SIG-M5 treated with dmso at 0.1 percent for 504 hours (cell line): ENCODE measurements around the gene OR2AE1.
A peak's percentile ranks its signal among the peaks of the same experiment; 100 is the strongest.
"Not testable (repeated sequence)": the region's sequence is repeated elsewhere in the genome, so short reads cannot be mapped to it uniquely, and the experiment has no call there.

Experiments
- DNase-seq: peaks from one replicate; lab custom pipeline; 2025; ENCODE audit not compliant: unreplicated experiment; lab: John Stamatoyannopoulos, UW

The OR2AE1 gene

GRCh38 chr7:99876933-99877332, at the start of gene OR2AE1:
Gene OR2AE1 (minus strand): TSS chr7:99877033. CDS start chr7:99877033, 0 bp downstream.
- no peak for DNase-seq

GRCh38 chr7:99926321-99926720, 49.5 kb upstream of the OR2AE1 start:
- DNase-seq, result no peak

GRCh38 chr7:99923200-99923599, 46.4 kb upstream of the OR2AE1 start:
- no peak for DNase-seq

GRCh38 chr7:99920149-99920548, 43.3 kb upstream of the OR2AE1 start:
- DNase-seq, result no peak

GRCh38 chr7:99919814-99920112, 42.9 kb upstream of the OR2AE1 start:
- no peak for DNase-seq

GRCh38 chr7:99918959-99919813, 42.4 kb upstream of the OR2AE1 start, which contains the start of gene TRIM4:
Gene TRIM4 (minus strand): TSS chr7:99919530. CDS start chr7:99919401, 129 bp downstream.
- DNase-seq, result peak; percentile 94

GRCh38 chr7:99910976-99911375, 34.1 kb upstream of the OR2AE1 start:
- no peak for DNase-seq

GRCh38 chr7:99901581-99901980, 24.7 kb upstream of the OR2AE1 start:
- no peak for DNase-seq

GRCh38 chr7:99899830-99900519, 23.1 kb upstream of the OR2AE1 start:
- DNase-seq, result no peak

GRCh38 chr7:99898836-99899235, 22.0 kb upstream of the OR2AE1 start:
- no peak for DNase-seq

GRCh38 chr7:99898023-99898357, 21.2 kb upstream of the OR2AE1 start:
- no peak for DNase-seq

- no peak for DNase-seq
Measured at GRCh38 chr7:99897322-99898022, 20.6 kb upstream of the OR2AE1 start.

GRCh38 chr7:99894738-99895137, 17.9 kb upstream of the OR2AE1 start:
- DNase-seq, result no peak

- DNase-seq, result no peak
Measured at GRCh38 chr7:99893280-99893679, 16.4 kb upstream of the OR2AE1 start.

- DNase-seq, result not testable (repeated sequence)
Measured at GRCh38 chr7:99890348-99890747, 13.5 kb upstream of the OR2AE1 start.

GRCh38 chr7:99888366-99888765, 11.5 kb upstream of the OR2AE1 start:
- DNase-seq, result not testable (repeated sequence)

- DNase-seq, result no peak
Measured at GRCh38 chr7:99881370-99881769, 4.5 kb upstream of the OR2AE1 start.

- peak; percentile 63 for DNase-seq
Measured at GRCh38 chr7:99876491-99876890, 342 bp downstream of the OR2AE1 start.

- DNase-seq, result no peak
Measured at GRCh38 chr7:99868246-99868645, 8.6 kb downstream of the OR2AE1 start.

GRCh38 chr7:99867477-99867876, 9.4 kb downstream of the OR2AE1 start:
- DNase-seq, result not testable (repeated sequence)

GRCh38 chr7:99863847-99864440, 12.9 kb downstream of the OR2AE1 start:
- DNase-seq, result peak; percentile 20
